ENCODE measurements around the gene TBC1D22A. TPM values are rescaled to one million over a fixed set of nuclear protein-coding genes. Genes with fewer than 3 reads are reported as not detected.

The TBC1D22A gene
- total and polyA plus RNA-seq, 4 experiments from 2014 or later = 20.6 to 49.2 (median 36.7) TPM

GRCh38 chr22:46966495-46966845 lies 204.0 kb downstream of the TBC1D22A start:
- Mint-ChIP-seq H3K4me3 (no peak overlapping the region), H3K36me3 (peaks cover 8 to 20% of the 10 kb centered on the region in 2 donors), H3K27me3 (no peaks in the 10 kb centered on the region), H3K4me1 (peaks cover 29 to 65% (median 49%) of the 10 kb centered on the region in 4 donors), H3K27ac (no peak overlapping the region), H3K9me3 (no peaks in the 10 kb centered on the region)
- DNase-seq = no peak
- no peak overlapping the region for H3K27ac ChIP-seq (ENCODE audit: low read depth, low read length)
- H3K4me1 ChIP-seq (ENCODE audit: insufficient read depth, low read length) = peaks cover 14% of the 10 kb centered on the region
- POLR2A ChIA-PET (ENCODE audit: partially characterized antibody) = no interaction called here
- intact Hi-C loops (cut with micrococcal nuclease) = no loop called here
- H3K9me3 ChIP-seq (ENCODE audit: control insufficient read depth in 1 of 2, low read length in 2 of 2) = no peaks in the 10 kb centered on the region
- CTCF ChIA-PET (ENCODE audit: partially characterized antibody) = interaction anchor here (0.7 kb wide), 1 partner anchor 15 kb away, joined by 3 read pairs; no protein-coding TSS in a partner anchor
- H3K27me3 ChIP-seq (ENCODE audit: insufficient read depth, low read length) = no peaks in the 10 kb centered on the region
- no peaks in the 10 kb centered on the region for H3K36me3 ChIP-seq (ENCODE audit: insufficient read depth, low read length)
- no peak overlapping the region for H3K4me3 ChIP-seq (ENCODE audit: low read length in 2 of 2)

- Mint-ChIP-seq H3K27ac (no peak overlapping the region), H3K9me3 (no peaks in the 10 kb centered on the region), H3K27me3 (no peaks in the 10 kb centered on the region), H3K36me3 (peaks cover 8 to 17% of the 10 kb centered on the region in 2 donors), H3K4me3 (no peak overlapping the region), H3K4me1 (peaks cover 26 to 62% (median 48%) of the 10 kb centered on the region in 4 donors)
- CTCF ChIA-PET (ENCODE audit: partially characterized antibody) = interaction anchor here (0.7 kb wide), 1 partner anchor 15 kb away, joined by 3 read pairs; no protein-coding TSS in a partner anchor
- POLR2A ChIA-PET (ENCODE audit: partially characterized antibody) = no interaction called here
- Histone ChIP-seq H3K9me3 (ENCODE audit: control insufficient read depth in 1 of 2, low read length in 2 of 2) (no peaks in the 10 kb centered on the region), H3K36me3 (ENCODE audit: insufficient read depth, low read length) (no peaks in the 10 kb centered on the region), H3K27me3 (ENCODE audit: insufficient read depth, low read length) (no peaks in the 10 kb centered on the region), H3K4me3 (ENCODE audit: low read length in 2 of 2) (no peak overlapping the region), H3K4me1 (ENCODE audit: insufficient read depth, low read length) (peaks cover 14% of the 10 kb centered on the region), H3K27ac (ENCODE audit: low read depth, low read length) (no peak overlapping the region)
- intact Hi-C loops (cut with micrococcal nuclease) = no loop called here
- no peak for DNase-seq
Observed at GRCh38 chr22:46966846-46967245, 204.4 kb downstream of the TBC1D22A start.

DNA sequence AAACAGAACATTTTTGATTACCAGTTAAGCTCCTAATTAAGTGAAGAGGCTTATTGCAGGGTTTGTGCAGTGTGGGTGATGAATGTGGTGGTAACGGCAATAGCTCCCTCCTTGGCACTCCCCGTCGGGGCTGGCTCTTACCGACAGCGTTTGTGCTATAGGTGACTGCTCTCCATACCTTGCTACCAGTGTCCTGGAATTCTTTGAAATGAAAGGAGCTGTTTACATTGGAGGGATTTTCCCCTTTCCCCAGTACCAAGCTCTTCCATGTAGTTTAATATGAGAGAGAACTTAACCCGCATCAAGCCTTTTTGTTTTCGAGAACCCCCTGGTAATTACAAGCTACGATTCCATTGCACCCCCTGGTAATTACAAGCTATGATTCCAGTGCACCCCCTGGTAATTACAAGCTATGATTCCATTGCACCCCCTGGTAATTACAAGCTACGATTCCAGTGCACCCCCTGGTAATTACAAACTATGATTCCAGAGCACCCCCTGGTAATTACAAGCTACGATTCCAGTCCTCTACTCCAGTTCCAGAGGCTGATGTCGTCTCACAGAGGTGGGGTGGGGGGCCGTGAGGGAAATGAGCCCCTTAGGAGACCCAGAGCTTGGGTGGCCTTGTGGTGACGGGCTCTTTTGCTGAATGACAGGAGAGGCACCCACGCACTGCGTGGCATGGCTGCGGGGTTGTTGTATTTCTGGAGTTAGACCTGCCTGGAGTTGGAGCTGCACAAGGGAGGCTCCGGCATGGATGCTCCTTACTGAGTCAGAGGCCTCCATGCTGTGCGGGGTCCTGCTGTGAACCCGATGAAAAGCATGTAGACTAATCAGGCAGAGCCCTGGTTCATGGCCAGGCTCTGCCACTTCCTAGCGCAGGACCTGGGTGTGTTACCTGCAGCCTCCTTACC lies 205.3 kb downstream of the TBC1D22A start:
- Histone ChIP-seq H3K4me1 (ENCODE audit: insufficient read depth, low read length) (peaks cover 14% of the 10 kb centered on the region), H3K27me3 (ENCODE audit: insufficient read depth, low read length) (no peaks in the 10 kb centered on the region), H3K27ac (ENCODE audit: low read depth, low read length) (no peak overlapping the region), H3K9me3 (ENCODE audit: control insufficient read depth in 1 of 2, low read length in 2 of 2) (no peaks in the 10 kb centered on the region), H3K36me3 (ENCODE audit: insufficient read depth, low read length) (no peaks in the 10 kb centered on the region), H3K4me3 (ENCODE audit: low read length in 2 of 2) (no peak overlapping the region)
- DNase-seq = no peak
- intact Hi-C loops (cut with micrococcal nuclease) = no loop called here
- H3K27me3 Mint-ChIP-seq = no peaks in the 10 kb centered on the region
- no peaks in the 10 kb centered on the region for H3K9me3 Mint-ChIP-seq
- ChIA-PET CTCF (ENCODE audit: partially characterized antibody) (interaction anchor here (0.7 kb wide), 1 partner anchor 16 kb away, joined by 3 read pairs; no protein-coding TSS in a partner anchor), POLR2A (ENCODE audit: partially characterized antibody) (no interaction called here)
- peaks cover 25 to 57% (median 44%) of the 10 kb centered on the region in 4 donors for H3K4me1 Mint-ChIP-seq
- peaks cover 9 to 16% of the 10 kb centered on the region in 2 donors for H3K36me3 Mint-ChIP-seq
- no peak overlapping the region for H3K4me3 Mint-ChIP-seq
- peak overlapping the region in 1 of 7 donors; percentile 18 for H3K27ac Mint-ChIP-seq

- Histone ChIP-seq H3K9me3 (ENCODE audit: control insufficient read depth in 1 of 2, low read length in 2 of 2) (no peaks in the 10 kb centered on the region), H3K4me3 (ENCODE audit: low read length in 2 of 2) (no peak overlapping the region), H3K27me3 (ENCODE audit: insufficient read depth, low read length) (no peaks in the 10 kb centered on the region), H3K4me1 (ENCODE audit: insufficient read depth, low read length) (peaks cover 14% of the 10 kb centered on the region), H3K27ac (ENCODE audit: low read depth, low read length) (no peak overlapping the region), H3K36me3 (ENCODE audit: insufficient read depth, low read length) (no peaks in the 10 kb centered on the region)
- Mint-ChIP-seq H3K27me3 (no peaks in the 10 kb centered on the region), H3K27ac (no peak overlapping the region), H3K9me3 (no peaks in the 10 kb centered on the region), H3K4me1 (peaks cover 25 to 54% (median 44%) of the 10 kb centered on the region in 4 donors), H3K4me3 (no peak overlapping the region), H3K36me3 (peaks cover 9 to 16% of the 10 kb centered on the region in 2 donors)
- ChIA-PET POLR2A (ENCODE audit: partially characterized antibody) (no interaction called here), CTCF (ENCODE audit: partially characterized antibody) (no interaction called here)
- DNase-seq = no peak
- intact Hi-C loops (cut with micrococcal nuclease) = no loop called here
Observed at GRCh38 chr22:46968359-46968740, 205.9 kb downstream of the TBC1D22A start.

- CTCF ChIA-PET (ENCODE audit: partially characterized antibody) = no interaction called here
- H3K27ac Mint-ChIP-seq = peak overlapping the region in 3 of 7 donors; percentile 12 to 59 (median 38)
Observed at GRCh38 chr22:46968848-46969247, 206.4 kb downstream of the TBC1D22A start.

DNA sequence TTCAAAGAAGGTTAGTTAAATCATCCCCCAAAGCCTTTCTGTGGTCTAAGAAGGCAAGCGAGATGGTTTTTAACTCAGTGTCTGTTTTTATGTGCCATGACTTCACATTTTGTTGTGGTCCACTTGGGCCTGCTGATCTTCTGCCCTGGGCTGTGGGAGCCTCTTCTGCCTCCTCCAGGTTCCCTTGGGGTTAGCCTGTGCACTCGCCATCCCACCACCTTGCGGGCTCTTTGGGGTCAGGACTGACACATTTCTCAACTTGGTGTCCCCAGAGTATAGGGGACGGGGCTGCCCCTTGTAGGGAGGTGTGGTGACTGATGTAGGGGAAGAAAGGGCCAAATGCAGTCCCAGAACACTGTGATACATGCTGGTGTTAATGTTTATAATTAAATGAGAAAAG lies 207.0 kb downstream of the TBC1D22A start:
- peaks cover 9 to 16% of the 10 kb centered on the region in 2 donors for H3K36me3 Mint-ChIP-seq
- no peaks in the 10 kb centered on the region for H3K27me3 ChIP-seq (ENCODE audit: insufficient read depth, low read length)
- no peak for DNase-seq
- H3K27ac ChIP-seq (ENCODE audit: low read depth, low read length) = no peak overlapping the region
- H3K9me3 ChIP-seq (ENCODE audit: control insufficient read depth in 1 of 2, low read length in 2 of 2) = no peaks in the 10 kb centered on the region
- peaks cover 14% of the 10 kb centered on the region for H3K4me1 ChIP-seq (ENCODE audit: insufficient read depth, low read length)
- intact Hi-C loops (cut with micrococcal nuclease) = no loop called here
- ChIA-PET CTCF (ENCODE audit: partially characterized antibody) (no interaction called here), POLR2A (ENCODE audit: partially characterized antibody) (no interaction called here)
- H3K36me3 ChIP-seq (ENCODE audit: insufficient read depth, low read length) = peaks cover 4% of the 10 kb centered on the region
- peak overlapping the region in 4 of 7 donors; percentile 22 to 85 (median 80) for H3K27ac Mint-ChIP-seq
- no peaks in the 10 kb centered on the region for H3K27me3 Mint-ChIP-seq
- peaks cover 25 to 49% (median 38%) of the 10 kb centered on the region in 4 donors for H3K4me1 Mint-ChIP-seq
- no peaks in the 10 kb centered on the region for H3K9me3 Mint-ChIP-seq
- no peak overlapping the region for H3K4me3 ChIP-seq (ENCODE audit: low read length in 2 of 2)
- H3K4me3 Mint-ChIP-seq = no peak overlapping the region

More at GRCh38 chr22:46968848-46969247, 206.4 kb downstream of the TBC1D22A start:
- no peaks in the 10 kb centered on the region for H3K27me3 Mint-ChIP-seq
- no peaks in the 10 kb centered on the region for H3K27me3 ChIP-seq (ENCODE audit: insufficient read depth, low read length)
- H3K36me3 ChIP-seq (ENCODE audit: insufficient read depth, low read length) = no peaks in the 10 kb centered on the region
- H3K27ac ChIP-seq (ENCODE audit: low read depth, low read length) = no peak overlapping the region
- H3K9me3 ChIP-seq (ENCODE audit: control insufficient read depth in 1 of 2, low read length in 2 of 2) = no peaks in the 10 kb centered on the region
- intact Hi-C loops (cut with micrococcal nuclease) = no loop called here
- DNase-seq = no peak
- POLR2A ChIA-PET (ENCODE audit: partially characterized antibody) = no interaction called here
- no peak overlapping the region for H3K4me3 Mint-ChIP-seq
- peaks cover 9 to 16% of the 10 kb centered on the region in 2 donors for H3K36me3 Mint-ChIP-seq
- H3K4me1 Mint-ChIP-seq = peaks cover 25 to 54% (median 41%) of the 10 kb centered on the region in 4 donors
- no peaks in the 10 kb centered on the region for H3K9me3 Mint-ChIP-seq
- H3K4me3 ChIP-seq (ENCODE audit: low read length in 2 of 2) = no peak overlapping the region
- H3K4me1 ChIP-seq (ENCODE audit: insufficient read depth, low read length) = peaks cover 14% of the 10 kb centered on the region

DNA sequence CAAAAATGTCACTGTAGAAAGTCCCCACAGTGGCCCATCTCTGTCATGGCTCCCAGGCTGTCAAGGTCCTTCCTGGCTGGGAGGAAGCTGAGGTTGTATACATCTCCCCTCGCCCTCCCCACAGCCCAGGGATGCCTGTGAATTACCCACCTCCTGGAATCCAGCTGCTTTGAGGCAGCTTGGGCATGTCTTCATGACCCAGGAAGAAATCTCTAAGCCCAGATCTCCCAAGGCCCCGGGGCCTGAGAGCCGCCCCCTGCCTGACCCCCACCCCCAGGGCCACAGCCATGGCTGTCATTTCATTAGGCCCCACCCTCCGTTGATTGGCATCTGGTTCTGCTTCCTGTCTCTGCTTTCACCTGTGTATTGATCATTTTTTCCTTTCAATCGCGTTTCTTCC lies 207.5 kb downstream of the TBC1D22A start:
- Mint-ChIP-seq H3K27me3 (no peaks in the 10 kb centered on the region), H3K27ac (peak overlapping the region in 3 of 7 donors; percentile 25 to 85 (median 84)), H3K4me1 (peaks cover 25 to 45% (median 37%) of the 10 kb centered on the region in 4 donors), H3K36me3 (peaks cover 11 to 19% of the 10 kb centered on the region in 2 donors), H3K4me3 (peak overlapping the region in 4 of 8 donors; percentile 11 to 51 (median 35)), H3K9me3 (no peaks in the 10 kb centered on the region)
- peaks cover 8% of the 10 kb centered on the region for H3K36me3 ChIP-seq (ENCODE audit: insufficient read depth, low read length)
- no peaks in the 10 kb centered on the region for H3K27me3 ChIP-seq (ENCODE audit: insufficient read depth, low read length)
- H3K4me3 ChIP-seq (ENCODE audit: low read length in 2 of 2) = no peak overlapping the region
- H3K9me3 ChIP-seq (ENCODE audit: control insufficient read depth in 1 of 2, low read length in 2 of 2) = no peaks in the 10 kb centered on the region
- intact Hi-C loops (cut with micrococcal nuclease) = no loop called here
- POLR2A ChIA-PET (ENCODE audit: partially characterized antibody) = no interaction called here
- H3K27ac ChIP-seq (ENCODE audit: low read depth, low read length) = no peak overlapping the region
- CTCF ChIA-PET (ENCODE audit: partially characterized antibody) = no interaction called here
- no peak for DNase-seq
- H3K4me1 ChIP-seq (ENCODE audit: insufficient read depth, low read length) = peaks cover 14% of the 10 kb centered on the region

Data from CD4-positive, alpha-beta memory T cell (primary cell).